Heart left ventricle (tissue), 16 donors: ENCODE data around the gene LRRC36. TPM values are rescaled to one million over a fixed set of nuclear protein-coding genes. Genes with fewer than 3 reads are reported as not detected.

Experiments
- ATAC-seq, 4 donors: fragments of 200-7000 bp; cut with Tn5 transposase; one replicate each; pipeline ENCODE4 v1.9.1; 2020 to 2022; ENCODE audit warnings: moderate library complexity in 4 of 4, mild to moderate bottlenecking in 3 of 4, moderate number of reproducible peaks in 1 of 4
- DNase-seq, 5 donors: peaks; one replicate each; pipeline ENCODE4 v3.0.0-alpha.2; 2020
- H3K27ac ChIP-seq, 12 donors: fragments of 200-600 bp; sonication (generic) in 4 of 12; one replicate each; pipeline versions ENCODE4 v1.5.0 to v1.8.0; 2016 to 2022; ENCODE audit warnings: mild to moderate bottlenecking in 2 of 12
- H3K27me3 ChIP-seq, 9 donors: fragments of 200-600 bp; sonication (generic) in 2 of 9; one replicate each; pipeline versions ENCODE4 v1.5.1 to v1.8.0; 2016 to 2022; ENCODE audit warnings: mild to moderate bottlenecking in 3 of 9
- H3K36me3 ChIP-seq, 9 donors: fragments of 200-600 bp; sonication (generic) in 2 of 9; one replicate each; pipeline versions ENCODE4 v1.5.0 to v1.8.0; 2018 to 2022; ENCODE audit warnings: mild to moderate bottlenecking in 2 of 9
- H3K4me1 ChIP-seq, 12 donors: fragments of 200-600 bp; sonication (generic) in 4 of 12; one replicate each; pipeline versions ENCODE4 v1.5.0 to v1.8.0; 2016 to 2022; ENCODE audit warnings: mild to moderate bottlenecking in 3 of 12
- H3K4me3 ChIP-seq, 12 donors: fragments of 200-600 bp; sonication (generic) in 4 of 12; one replicate each; pipeline versions ENCODE4 v1.5.0 to v1.8.0; 2017 to 2022; ENCODE audit warnings: mild to moderate bottlenecking in 9 of 12, moderate library complexity in 4 of 12
- H3K9me3 ChIP-seq, 12 donors: fragments of 200-600 bp; sonication (generic) in 4 of 12; one replicate each; pipeline versions ENCODE4 v1.5.0 to v1.8.0; 2016 to 2022; ENCODE audit warnings: mild to moderate bottlenecking in 1 of 12
- CTCF ChIP-seq, 12 donors: fragments of 200-600 bp; sonication (generic) in 4 of 12; IDR thresholded peaks; one replicate each; pipeline versions ENCODE4 v1.5.0 to v1.8.0; 2018 to 2022; ENCODE audit warnings: antibody characterized with exemption in 12 of 12, mild to moderate bottlenecking in 5 of 12
- POLR2A ChIP-seq, 2 donors: fragments of 450-650 bp; IDR thresholded peaks; one replicate each; pipeline ENCODE4 v1.6.1; 2017; ENCODE audit warnings: antibody characterized with exemption in 2 of 2, mild to moderate bottlenecking in 2 of 2, moderate library complexity in 2 of 2
- WGBS, 4 donors: extraction: QIAGEN DNeasy Blood & Tissue Kit in 2 of 4; methylation state at CpG; one replicate each; pipeline versions ENCODE4 v1.1.5 to v1.1.7; 2013 to 2018; 5-methylcytosine and 5-hydroxymethylcytosine counted together
- intact Hi-C, 10 donors: fragments of 100-400 bp; cut with DNase I; formaldehyde crosslinking; loops; one replicate each; pipeline versions ENCODE4 v1.11.1 to v1.14.2; 2022
- polyA plus RNA-seq, 2 donors: library from polyadenylated mRNA; stranded (reverse); fragments of 200-250 nt; gene quantifications; one replicate each; pipeline ENCODE4 v1.2.3, GENCODE V29; 2013
- total RNA-seq, 9 donors: library from RNA; depleted of rRNA in 2 of 9; stranded (reverse); fragments of >200 nt in 2 of 9; fragmentation: NEBNext Ultra II Directional in 3 of 9; extraction: Animal tissue kit (Norgen Biotek cat#: 25700) in 3 of 9; gene quantifications; one replicate each; pipeline versions ENCODE4 v1.1.0 to v1.2.4, GENCODE V29; 2016 to 2023
- donor health status: ischemic (EF 13 %, LVEDD 7.1; RV severe dilation, severe dysfunction).
- donor health status: healthy with polysubstance abuse.
- donor health status: DM: no; HTN: yes; CAD: no.
- donor health status: DM: no; HTN: no; CAD: no.
- donor health status: ischemic (EF 25% LVEDD 6.9; RV normal size, moderate dysfunction).
- donor health status: ischemic (EF 25% LVEDD 5.7; RV mildly dilated, moderate dysfunction).
- donor health status: healthy.
- donor health status: DM: yes; HTN: yes; CAD: no.
- donor health status: ischemic (EF 35%, LVEDD 5.7; RV mildly dilated, moderate dysfunction).
- donor health status: nonischemic (EF 11% LVEDD 7.7; RV severe dilation, severe dysfunction).
- donor health status: DM: yes; HTN: yes; CAD: no.
- donor health status: PGD.
- donor health status: ischemic (EF 29% LVEDD 5.4; RV normal size, mild dysfunction).
- donor health status: nonischemic (EF 23%, LVEDD 6.1; RV moderate dilation, normal function).

Gene LRRC36
- total and polyA plus RNA-seq, 11 donors, result 0.15 to 0.42 (median 0.27) TPM; not detected in 8

GRCh38 chr16:67395105-67395457 lies 68.5 kb downstream of the LRRC36 start:
- H3K4me1 ChIP-seq, result peaks cover 5 to 86% (median 56%) of the 10 kb centered on the region in 12 donors
- 72 to 84% (median 76%) methylated on average over 9 to 10 of the region's 10 CpGs for WGBS, 4 donors

GRCh38 chr16:67395458-67396158 lies 69.0 kb downstream of the LRRC36 start:
- Histone ChIP-seq H3K27ac (peak overlapping the region in 9 of 12 donors; percentile 14 to 82 (median 46)), H3K9me3 (no peaks in the 10 kb centered on the region), H3K4me1 (peaks cover 5 to 86% (median 55%) of the 10 kb centered on the region in 12 donors), H3K36me3 (no peaks in the 10 kb centered on the region), H3K27me3 (peaks cover 0 to 28% (median 5%) of the 10 kb centered on the region in 9 donors), H3K4me3 (peak overlapping the region in 2 of 12 donors; percentile 2 to 7)
- DNase-seq (peak in 2 of 5 donors; percentile 42 to 44), ATAC-seq (no peak)
- no peak for TF ChIP-seq CTCF (IDR thresholded peaks at IDR 0.05)
- no peak for TF ChIP-seq POLR2A (IDR thresholded peaks at IDR 0.05)
- 75 to 88% (median 77%) methylated on average over 6 to 13 of the region's 13 CpGs for WGBS, 4 donors
- intact Hi-C loops, result loop anchor here in 8 of 10 donors (5.0 to 10.0 kb wide), 5 partner anchors 51 to 133 kb away; partner anchors contain the start of gene PLEKHG4 (in 1 of the 8)

More at GRCh38 chr16:67395105-67395457, 68.5 kb downstream of the LRRC36 start:
- intact Hi-C loops, result loop anchor here in 8 of 10 donors (5.0 to 10.0 kb wide), 5 partner anchors 50 to 133 kb away; partner anchors contain the start of gene PLEKHG4 (in 1 of the 8)
- peak overlapping the region in 7 of 12 donors; percentile 58 to 82 (median 73) for H3K27ac ChIP-seq
- H3K9me3 ChIP-seq, result no peaks in the 10 kb centered on the region
- DNase-seq, result peak in 1 of 5 donors; percentile 37
- peak overlapping the region in 3 of 12 donors; percentile 51 to 67 (median 60) for H3K4me3 ChIP-seq
- no peak for TF ChIP-seq POLR2A (IDR thresholded peaks at IDR 0.05)
- no peak for ATAC-seq
- peaks cover 0 to 28% (median 5%) of the 10 kb centered on the region in 9 donors for H3K27me3 ChIP-seq
- H3K36me3 ChIP-seq, result no peaks in the 10 kb centered on the region

GRCh38 chr16:67396159-67397035 lies 69.8 kb downstream of the LRRC36 start:
- Histone ChIP-seq H3K27me3 (peaks cover 0 to 28% (median 5%) of the 10 kb centered on the region in 9 donors), H3K27ac (peak overlapping the region in 11 of 12 donors; percentile 62 to 94 (median 70)), H3K4me1 (peaks cover 5 to 81% (median 52%) of the 10 kb centered on the region in 12 donors), H3K36me3 (no peaks in the 10 kb centered on the region), H3K9me3 (no peaks in the 10 kb centered on the region), H3K4me3 (peak overlapping the region in 3 of 12 donors; percentile 2 to 7 (median 7))
- DNase-seq (peak; percentile 85 to 92 (median 90)), ATAC-seq (peak; percentile 23 to 55 (median 38))
- no peak for TF ChIP-seq POLR2A (IDR thresholded peaks at IDR 0.05)
- TF ChIP-seq CTCF (IDR thresholded peaks at IDR 0.05), result no peak
- WGBS, 4 donors, result 24 to 33% (median 28%) methylated on average over 27 to 31 of the region's 31 CpGs
- intact Hi-C loops, result loop anchor here in 8 of 10 donors (5.0 to 10.0 kb wide), 5 partner anchors 52 to 134 kb away; partner anchors contain the start of gene PLEKHG4 (in 1 of the 8)

- Histone ChIP-seq H3K4me3 (no peak overlapping the region), H3K36me3 (no peaks in the 10 kb centered on the region), H3K27ac (peak overlapping the region in 11 of 12 donors; percentile 62 to 94 (median 70)), H3K4me1 (peaks cover 5 to 73% (median 48%) of the 10 kb centered on the region in 12 donors), H3K27me3 (peaks cover 0 to 28% (median 5%) of the 10 kb centered on the region in 9 donors), H3K9me3 (no peaks in the 10 kb centered on the region)
- intact Hi-C loops, result loop anchor here in 8 of 10 donors (5.0 to 10.0 kb wide), 5 partner anchors 52 to 135 kb away; partner anchors contain the start of gene PLEKHG4 (in 1 of the 8)
- no peak for TF ChIP-seq CTCF (IDR thresholded peaks at IDR 0.05)
- no peak for TF ChIP-seq POLR2A (IDR thresholded peaks at IDR 0.05)
- ATAC-seq (peak; percentile 5 to 48 (median 10)), DNase-seq (peak; percentile 83 to 88 (median 86))
- 61 to 78% (median 66%) methylated on average over 7 to 15 of the region's 15 CpGs for WGBS, 4 donors
These were observed 70.6 kb downstream of the LRRC36 start for GRCh38 chr16:67397036-67397801.
